ENCODE results near the gene VIPR2. TPM values are rescaled to one million over a fixed set of nuclear protein-coding genes. Genes with fewer than 3 reads are reported as not detected.

VIPR2 gene
- total RNA-seq, 1 experiment from 2014 or later, result not detected

DNA sequence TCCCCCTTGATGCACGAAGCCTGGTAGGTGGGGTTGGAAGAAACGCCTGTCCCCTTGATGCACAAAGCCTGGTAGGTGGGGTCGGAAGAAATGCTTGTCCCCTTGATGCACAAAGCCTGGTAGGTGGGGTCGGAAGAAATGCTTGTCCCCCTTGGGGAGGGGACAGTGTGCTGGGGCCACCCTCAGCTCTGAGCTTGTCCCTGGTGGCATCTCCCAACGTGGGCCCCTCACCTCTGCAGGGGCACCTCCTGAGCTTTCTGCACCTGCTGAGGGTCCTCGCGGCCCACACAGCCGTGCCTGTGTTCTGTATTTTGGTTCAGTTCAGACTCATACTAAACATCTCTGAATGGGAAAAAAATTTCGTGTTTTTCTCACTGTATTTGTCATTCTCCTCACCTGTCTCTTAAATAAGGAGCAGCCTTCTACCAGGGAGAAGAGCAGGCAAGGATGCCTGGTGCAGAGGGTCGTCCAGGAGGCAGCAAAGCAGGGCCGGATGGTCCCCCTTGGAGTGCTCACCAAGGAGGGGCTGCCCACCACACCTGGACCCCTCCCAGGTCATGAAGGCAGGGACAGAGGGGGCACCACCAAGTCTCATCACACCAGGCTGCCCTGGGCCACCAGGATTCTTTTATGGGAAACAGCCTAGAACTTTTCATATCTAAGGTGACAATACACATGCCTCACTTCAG, 24.7 kb downstream of the VIPR2 start:
- DNase-seq (ENCODE audit: low read depth), result no peak

GRCh38 chr7:159119026-159119741, 25.5 kb downstream of the VIPR2 start:
- DNase-seq (ENCODE audit: low read depth), result no peak

- DNase-seq (ENCODE audit: low read depth), result no peak
Observed at GRCh38 chr7:159118623-159119022, 26.0 kb downstream of the VIPR2 start.

DNA sequence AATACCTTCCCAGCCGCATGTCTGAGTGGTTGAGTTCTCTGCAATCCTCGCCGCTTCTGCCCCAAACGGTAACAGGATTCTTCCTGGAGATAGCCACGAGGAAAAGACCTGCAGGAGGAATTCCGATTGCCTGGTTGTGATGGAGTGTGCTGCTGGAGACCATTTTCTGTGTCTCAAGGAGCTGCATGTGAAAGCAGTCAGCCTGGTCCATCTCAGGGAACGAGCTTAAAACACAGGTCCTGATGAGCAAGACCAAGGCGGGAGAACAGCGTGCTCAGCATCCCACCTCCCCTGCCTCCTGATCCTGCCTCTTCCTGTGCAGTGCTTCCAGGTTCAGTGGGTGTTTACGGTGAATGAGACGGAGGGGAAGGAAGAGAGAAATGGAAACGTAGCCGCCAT, 26.5 kb downstream of the VIPR2 start:
- DNase-seq (ENCODE audit: low read depth), result no peak

GRCh38 chr7:159117366-159118196, 27.1 kb downstream of the VIPR2 start:
- no peak for DNase-seq (ENCODE audit: low read depth)

- no peak for DNase-seq (ENCODE audit: low read depth)
Observed at GRCh38 chr7:159116581-159117339, 27.9 kb downstream of the VIPR2 start.

- DNase-seq (ENCODE audit: low read depth), result no peak
Observed at GRCh38 chr7:159115601-159116501, 28.8 kb downstream of the VIPR2 start.

- DNase-seq (ENCODE audit: low read depth), result no peak
Observed at GRCh38 chr7:159114981-159115380, 29.7 kb downstream of the VIPR2 start.

DNA sequence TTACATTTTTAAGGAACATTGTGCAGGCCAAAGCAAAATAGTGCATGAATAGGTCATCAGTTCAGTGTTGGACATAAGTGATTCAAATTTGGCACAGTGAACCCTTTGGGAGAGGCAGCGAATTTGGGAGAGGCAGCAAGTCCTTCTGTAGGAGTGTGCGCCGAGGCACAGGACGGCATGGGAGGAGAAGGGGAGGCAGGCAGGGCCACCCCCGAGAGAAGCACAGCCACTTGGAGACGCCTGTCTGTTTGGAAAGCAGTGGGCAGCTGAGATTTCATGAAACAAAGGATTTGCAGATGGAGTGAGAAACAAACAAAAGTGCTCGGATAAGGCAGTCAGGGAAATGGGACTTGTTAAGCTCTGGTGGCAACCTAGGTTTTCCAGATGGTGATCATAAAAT, 30.6 kb downstream of the VIPR2 start:
- DNase-seq (ENCODE audit: low read depth), result no peak

DNA sequence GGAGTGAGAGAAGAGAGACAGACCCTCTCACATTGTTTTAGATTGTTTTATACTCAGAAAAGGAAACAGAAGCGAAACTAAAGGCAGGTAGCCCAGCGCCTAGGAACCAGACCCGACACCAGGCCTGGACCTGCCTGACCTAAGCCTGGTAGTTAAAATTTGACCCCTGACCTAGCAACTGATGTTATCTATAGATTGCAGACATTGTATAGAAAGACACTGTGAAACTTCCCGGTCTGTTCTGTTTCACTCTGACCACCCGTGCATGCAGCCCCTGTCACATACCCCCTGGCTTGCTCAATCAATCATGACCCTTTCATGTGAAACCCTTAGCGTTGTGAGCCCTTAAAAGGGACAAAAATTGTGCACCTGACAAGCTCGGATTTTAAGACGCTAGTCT, 31.6 kb downstream of the VIPR2 start:
- DNase-seq (ENCODE audit: low read depth), result no peak

DNA sequence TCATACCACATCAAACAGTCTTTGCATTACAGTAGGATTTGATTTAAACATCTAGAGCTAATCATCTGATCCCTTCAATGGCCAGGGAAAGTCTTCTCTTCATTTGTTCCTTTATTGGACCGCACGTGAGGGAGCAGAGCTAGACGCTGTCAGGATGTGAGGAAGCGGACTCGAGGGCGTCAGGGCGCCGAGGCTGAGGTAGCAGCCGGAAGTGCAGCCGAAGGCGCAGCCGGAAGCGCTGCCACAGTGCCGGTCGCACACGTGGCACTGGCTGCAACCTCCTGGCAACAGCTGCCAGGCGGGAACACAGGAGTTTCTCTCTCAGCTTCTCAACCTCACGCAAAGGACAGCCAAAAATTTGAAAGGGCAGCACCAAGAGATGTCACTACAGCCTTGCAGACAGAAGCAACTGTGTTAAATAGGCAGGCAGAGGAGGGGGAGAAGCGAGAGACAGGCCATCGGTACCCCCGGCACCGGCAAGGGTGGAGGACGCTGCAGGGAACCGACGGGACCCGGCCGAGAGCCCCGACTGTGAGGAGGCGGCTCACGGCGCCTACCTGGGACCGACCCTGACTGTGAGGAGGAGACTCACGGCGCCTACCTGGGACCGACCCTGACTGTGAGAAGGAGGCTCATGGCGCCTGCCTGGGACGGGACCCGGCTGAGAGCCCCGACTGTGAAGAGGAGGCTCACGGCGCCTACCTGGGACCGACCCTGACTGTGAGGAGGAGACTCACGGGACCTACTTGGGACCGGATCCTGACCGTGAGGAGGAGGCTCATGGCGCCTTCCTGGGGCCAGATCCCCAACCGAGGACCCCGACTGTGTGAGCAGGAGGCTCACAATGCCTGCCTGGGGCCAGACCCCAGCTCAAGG, 32.3 kb downstream of the VIPR2 start:
- DNase-seq (ENCODE audit: low read depth), result no peak

- no peak for DNase-seq (ENCODE audit: low read depth)
Observed at GRCh38 chr7:159109653-159110035, 35.0 kb downstream of the VIPR2 start.

DNA sequence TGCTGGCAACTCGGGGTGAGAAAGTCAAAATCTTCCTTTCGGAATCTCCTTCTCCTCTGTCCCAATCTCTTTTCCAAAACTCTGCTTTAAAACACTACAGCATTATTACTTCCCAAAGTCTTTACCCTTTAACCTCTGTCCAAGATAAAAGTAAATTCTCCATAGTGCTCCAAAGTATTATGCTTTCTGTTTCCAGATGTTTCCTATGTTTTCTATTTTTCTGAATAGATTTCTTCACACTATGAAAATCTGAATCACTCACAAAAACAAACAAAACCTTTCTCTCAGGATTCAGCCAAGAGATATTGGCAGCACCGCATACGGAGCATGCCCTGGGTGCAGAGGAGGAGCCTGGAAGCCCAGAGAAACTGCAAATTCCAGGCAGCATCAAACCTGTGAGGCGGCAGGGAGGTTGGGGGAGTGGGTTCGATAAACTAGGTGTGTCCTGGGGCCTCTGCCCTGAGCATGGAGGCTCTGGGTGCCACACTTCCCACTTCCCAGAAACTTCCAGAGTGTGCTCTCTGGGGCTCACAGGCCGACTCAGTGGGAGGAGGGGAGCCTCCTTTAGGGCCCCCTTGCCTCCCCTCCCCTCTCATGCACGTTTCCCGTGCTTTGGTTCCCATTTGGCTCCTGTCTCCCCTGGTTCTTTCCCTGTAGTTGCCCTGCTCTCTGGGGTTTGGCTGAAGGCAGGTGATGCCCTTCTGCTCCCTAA, 35.6 kb downstream of the VIPR2 start:
- no peak for DNase-seq (ENCODE audit: low read depth)

DNA sequence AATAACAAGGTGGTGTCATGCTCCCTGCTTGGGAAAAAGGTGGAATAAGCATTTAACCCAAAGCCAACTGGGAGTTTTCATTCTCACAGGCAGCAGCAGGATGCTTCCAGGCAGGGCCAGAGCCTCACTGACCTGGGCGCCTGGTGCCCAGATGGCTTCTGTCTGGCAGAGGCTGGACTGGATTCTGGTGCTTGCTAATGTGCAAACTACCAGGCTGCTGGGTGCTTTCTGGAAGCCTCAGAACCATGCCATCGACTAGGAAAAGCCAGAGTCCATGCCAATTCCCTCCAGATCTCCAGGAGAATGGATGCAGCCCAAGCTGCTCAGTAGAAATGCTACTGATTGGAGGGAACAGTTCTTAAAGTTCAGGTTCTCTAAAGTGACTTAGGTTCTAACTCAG, 36.2 kb downstream of the VIPR2 start:
- no peak for DNase-seq (ENCODE audit: low read depth)

DNA sequence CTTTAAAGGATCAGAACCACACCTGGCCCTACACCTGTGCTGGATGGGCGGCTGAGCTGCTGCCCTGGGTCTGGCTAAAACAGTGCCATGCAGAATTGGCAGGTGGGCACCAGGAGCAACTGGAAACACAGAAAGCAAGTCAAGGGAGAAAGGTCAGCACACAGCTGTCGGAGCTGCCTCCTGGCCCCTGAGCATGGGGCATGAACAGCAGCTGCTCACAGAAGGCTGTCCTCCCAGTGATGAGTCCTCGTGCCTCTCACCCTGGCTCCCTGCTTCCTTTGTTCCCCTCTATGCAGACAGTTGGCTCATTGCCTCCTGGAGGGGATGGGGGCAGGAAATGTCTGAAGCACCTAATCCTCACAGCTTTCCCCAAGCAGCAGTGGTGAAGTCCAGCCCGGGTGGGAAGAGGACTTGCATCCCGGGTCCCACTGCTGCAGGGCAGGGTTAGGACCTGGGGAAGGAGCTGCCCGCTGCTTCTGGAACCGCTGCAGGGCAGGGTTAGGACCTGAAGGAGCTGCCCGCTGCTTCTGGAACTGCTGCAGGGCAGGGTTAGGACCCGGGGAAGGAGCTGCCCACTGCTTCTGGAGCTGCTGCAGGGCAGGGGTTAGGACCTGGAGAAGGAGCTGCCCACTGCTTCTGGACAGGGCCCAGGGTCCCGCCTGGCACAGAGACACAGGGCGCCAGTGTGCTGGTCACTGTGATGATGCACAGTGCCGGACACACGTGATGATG, 37.3 kb downstream of the VIPR2 start:
- no peak for DNase-seq (ENCODE audit: low read depth)

DNA sequence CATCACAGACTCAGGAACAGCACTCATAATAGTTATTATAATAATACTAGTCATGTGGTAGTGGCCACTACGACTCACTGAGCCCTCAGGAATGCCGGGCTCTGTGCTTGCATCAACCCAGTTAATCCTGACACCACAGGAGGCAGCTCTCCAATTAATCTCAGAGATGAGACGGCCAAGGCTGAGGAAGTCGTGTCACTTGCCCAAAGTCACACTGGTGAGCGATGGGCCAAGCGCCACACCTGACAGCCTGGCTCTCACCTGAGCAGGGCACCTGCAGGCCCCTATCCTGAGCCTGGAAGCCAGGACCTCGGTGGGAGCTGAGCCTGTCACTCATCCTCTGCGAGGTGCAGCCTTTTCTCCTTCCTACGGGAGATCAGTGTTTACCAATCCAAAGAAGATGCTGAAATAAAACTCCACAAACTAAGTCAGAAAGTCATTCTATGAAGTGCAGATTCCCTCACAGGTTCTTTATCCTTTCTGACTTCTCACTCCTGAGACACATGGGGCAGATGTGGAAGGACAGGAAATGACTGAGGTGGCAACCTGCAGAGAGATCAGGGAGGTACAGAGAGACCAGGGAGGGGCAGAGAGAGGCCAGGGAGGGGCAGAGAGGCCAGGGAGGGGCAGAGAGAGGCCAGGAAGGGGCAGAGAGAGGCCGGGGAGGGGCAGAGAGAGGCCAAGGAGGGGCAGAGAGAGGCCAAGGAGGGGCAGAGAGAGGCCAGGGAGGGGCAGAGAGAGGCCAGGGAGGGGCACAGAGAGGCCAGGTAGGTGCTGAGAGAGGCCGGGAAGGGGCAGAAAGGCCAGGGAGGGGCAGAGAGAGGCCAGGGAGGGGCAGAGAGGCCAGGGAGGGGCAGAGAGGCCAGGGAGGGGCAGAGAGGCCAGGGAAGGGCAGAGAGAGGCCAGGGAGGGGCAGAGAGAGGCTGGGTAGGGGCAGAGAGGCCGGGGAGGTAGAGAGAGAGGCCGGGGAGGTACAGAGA, 38.5 kb downstream of the VIPR2 start:
- DNase-seq (ENCODE audit: low read depth), result no peak

DNA sequence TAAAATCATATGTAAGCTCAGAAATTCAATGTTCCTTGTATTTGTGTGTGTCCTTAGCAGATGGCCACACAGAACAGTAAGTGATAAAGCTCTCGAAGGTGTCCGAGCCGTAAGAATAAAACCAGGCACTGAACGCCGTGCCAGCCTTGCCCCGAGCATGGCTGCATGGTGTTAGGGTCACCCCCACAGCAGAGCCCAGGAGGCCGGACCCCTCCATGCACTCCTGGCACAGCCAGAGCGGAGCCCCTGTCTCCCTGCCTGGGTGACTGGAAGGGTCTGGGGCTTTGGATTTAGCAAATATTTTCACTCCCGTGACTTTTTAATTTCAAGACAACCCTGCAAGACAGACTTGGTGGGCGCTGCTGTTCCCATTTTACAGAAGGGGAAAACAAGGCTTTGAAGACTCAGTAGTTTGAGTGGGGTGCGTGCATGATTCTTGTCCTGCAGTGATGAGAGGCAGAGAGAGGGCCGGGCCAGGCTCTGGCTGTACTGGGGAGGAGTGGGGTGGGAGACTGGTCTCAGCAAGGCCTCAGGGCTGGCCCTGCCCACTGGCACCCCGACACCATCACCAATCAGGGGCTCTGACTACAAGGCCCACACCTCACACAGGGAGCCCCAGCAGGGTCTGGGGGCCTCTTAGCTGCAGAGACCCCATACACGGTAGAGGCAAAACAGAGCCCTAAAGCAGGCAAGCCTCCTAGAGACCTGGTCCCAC, 39.4 kb downstream of the VIPR2 start:
- DNase-seq (ENCODE audit: low read depth), result no peak
